GM18951 (cell line): ENCODE measurements around the gene PSMG1.
"Not testable (repeated sequence)": the region's sequence is repeated elsewhere in the genome, so short reads cannot be mapped to it uniquely, and the experiment has no call there.

Source experiments
- POLR2A ChIP-seq: IDR thresholded peaks from 4 replicates; pipeline ENCODE4 v1.6.1; 2011; ENCODE audit warnings: mild to moderate bottlenecking; ENCODE audit not compliant: insufficient read length, insufficient read depth; ENCODE audit errors: extremely low read depth
- in situ Hi-C: fragments of 300-500 bp; cut with MboI; formaldehyde crosslinking; loops from one replicate; pipeline ENCODE4 v1.12.0; 2022; ENCODE audit warnings: low sequenced_read_pairs, mixed read lengths, inconsistent platforms; ENCODE audit not compliant: unreplicated experiment

Gene PSMG1

DNA sequence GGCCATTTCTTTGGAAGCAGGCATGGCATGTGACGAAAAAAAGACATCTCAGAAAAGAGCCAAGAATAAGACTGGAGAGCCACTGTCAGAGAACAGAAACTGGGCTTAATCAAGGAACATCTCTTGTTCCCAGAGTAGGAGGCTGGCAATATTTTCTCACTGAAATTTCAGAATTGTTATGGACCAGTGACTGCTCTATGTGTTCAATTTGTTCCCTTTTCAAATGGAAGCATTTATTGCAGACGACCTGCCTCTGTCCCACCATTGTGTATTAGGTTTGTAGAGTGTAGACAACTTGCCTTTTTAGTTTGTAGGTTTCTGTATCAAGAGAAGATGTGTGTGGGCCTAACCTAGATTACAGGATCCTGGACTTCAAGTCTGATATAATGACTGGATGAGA is 18.7 kb downstream of the PSMG1 start:
- no peak for TF ChIP-seq POLR2A
- in situ Hi-C loops, result no loop called here

DNA sequence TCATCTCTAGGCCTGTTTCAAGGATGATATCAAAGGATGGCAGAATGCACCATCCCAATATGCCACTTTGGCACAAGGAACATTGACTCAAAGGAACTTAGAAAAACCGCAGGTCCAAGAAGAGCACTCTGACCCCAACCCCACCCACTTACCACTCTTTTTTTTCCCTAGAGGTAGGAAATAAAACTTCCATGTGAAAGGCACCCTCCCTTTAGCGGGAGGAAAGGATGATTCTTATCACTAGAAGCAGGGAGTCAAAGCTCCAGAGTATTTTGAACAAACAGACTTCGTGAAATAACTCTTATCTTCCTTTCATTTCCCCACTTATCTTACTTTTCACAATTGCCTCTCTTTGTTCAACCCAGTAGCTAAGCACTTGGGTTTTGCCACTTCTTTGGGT is 22.2 kb downstream of the PSMG1 start:
- no peak for TF ChIP-seq POLR2A
- in situ Hi-C loops, result no loop called here

DNA sequence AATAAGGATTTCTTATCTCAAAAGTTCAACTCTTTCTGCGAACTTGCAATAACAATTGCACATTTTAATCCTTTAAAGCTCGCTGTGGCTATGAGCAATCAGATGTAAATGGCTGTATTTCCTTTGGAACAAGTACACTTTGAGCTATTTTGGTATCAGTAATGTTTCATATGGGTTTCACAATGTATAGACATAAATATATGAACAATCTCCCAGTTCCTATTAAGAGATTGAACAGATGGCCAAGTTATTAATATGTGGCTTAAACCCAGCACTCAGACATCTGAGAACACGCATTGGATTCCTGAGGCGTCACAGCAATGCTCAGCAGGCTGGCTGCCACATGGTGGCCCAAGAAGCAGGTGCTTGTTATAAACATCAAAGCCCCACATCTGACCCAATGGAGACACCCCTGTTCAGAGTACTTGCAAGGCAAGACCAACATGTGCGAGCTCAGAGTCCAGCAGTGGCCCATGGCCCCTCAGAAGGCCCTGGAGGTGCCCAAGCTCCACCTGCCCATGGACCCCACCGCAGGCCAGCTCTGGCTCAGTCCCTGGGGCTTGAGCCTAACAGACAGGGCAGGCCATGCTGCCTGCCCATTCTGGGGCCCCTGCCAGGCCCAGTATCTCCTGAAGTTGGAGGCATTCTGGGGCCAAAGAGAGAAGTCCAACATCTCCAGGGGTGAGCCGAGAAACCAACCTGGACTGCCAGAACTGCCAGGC is 23.7 kb downstream of the PSMG1 start:
- no peak for TF ChIP-seq POLR2A
- in situ Hi-C loops, result no loop called here

DNA sequence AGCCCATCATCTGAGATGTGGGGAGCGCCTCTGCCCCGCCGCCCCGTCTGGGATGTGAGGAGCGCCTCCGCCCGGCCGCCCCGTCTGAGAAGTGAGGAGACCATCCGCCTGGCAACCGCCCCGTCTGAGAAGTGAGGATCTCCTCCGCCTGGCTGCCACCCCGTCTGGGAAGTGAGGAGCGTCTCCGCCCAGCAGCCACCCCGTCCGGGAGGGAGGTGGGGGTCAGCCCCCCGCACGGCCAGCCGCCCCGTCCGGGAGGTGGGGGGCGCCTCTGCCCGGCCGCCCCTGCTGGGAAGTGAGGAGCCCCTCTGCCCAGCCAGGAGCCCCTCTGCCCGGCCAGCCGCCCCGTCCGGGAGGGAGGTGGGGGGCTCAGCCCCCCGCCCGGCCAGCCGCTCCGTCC is 26.0 kb downstream of the PSMG1 start:
- in situ Hi-C loops, result not testable (repeated sequence)

DNA sequence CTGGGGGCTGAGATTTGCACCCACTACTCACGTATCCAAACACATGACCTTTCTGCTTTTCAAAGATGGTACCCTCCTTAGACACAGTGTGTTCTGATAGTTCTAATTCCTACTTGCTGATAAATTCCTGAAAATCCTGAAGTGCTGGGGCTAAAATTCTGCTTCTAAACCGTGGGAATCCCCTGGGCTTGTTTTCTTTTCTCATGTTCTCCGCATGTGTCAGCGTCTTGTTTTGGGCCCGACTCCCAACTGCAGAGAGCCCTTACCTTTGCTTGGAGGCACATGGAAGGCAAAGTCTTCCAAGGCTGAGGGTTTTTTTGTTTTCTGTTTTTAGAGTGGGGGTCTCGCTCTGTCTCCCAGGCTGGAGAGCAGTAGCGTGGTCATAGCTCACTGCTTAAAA is 27.2 kb downstream of the PSMG1 start:
- no peak for TF ChIP-seq POLR2A

DNA sequence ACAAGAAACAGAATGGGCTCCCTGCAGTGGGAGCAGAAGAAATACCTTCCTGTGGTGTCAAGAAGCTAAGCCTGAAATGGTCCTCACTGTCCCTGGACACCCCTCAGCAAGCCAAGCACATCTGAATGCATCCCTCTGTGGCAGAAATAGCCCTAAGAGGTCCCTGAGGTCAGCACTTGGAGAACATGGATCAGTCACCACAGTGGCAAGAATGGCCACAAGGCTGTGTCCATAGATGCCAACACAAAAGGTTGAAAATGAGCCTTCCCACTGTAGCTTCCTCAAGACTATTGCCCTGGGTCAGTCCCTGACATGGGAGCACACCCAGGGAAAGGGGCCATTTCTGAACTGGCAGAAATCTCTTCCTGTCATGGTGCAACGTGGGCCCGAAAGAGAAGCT is 27.7 kb downstream of the PSMG1 start:
- TF ChIP-seq POLR2A, result no peak
- in situ Hi-C loops, result no loop called here

More for the DNA sequence above, 27.2 kb downstream of the PSMG1 start:
- in situ Hi-C loops, result no loop called here

DNA sequence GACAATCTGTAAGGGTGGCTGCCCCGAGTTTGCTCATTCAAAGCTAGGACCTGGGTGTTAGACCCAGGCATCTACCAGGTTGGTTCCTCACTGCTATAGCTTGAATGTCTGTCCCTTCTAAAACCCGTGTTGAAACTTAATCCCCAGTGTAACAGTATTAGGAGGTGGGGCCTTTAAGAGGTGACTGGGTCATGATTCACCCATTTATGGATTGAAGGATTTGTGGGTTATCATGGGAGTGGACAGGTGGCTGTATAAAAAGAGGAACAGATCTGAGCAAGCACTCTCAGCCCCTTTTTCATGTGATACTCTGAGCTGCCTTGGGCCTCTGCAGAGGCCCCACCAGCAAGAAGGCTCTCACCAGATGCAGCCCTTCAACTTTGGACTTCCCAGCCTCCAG is 29.4 kb downstream of the PSMG1 start:
- TF ChIP-seq POLR2A, result no peak
- in situ Hi-C loops, result no loop called here

DNA sequence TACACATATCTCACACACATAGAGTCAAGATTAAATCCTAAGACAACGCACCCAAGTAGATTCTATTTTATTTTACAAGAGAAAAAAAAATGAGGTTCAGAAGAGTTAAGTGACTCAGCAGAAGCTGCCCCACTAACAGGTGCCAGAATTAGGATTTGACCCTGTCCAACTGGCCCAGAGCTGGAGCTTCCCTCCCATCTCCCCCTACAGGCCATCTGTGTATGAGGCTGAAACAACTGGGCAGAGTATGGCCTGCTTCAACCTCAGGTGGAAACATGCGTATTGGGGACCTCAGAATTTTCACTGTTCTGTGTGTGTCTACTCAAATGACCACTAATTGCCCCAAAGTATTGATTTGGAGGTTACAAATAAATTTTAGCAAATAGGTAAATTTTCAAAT is 29.9 kb downstream of the PSMG1 start:
- TF ChIP-seq POLR2A, result no peak
- in situ Hi-C loops, result no loop called here

DNA sequence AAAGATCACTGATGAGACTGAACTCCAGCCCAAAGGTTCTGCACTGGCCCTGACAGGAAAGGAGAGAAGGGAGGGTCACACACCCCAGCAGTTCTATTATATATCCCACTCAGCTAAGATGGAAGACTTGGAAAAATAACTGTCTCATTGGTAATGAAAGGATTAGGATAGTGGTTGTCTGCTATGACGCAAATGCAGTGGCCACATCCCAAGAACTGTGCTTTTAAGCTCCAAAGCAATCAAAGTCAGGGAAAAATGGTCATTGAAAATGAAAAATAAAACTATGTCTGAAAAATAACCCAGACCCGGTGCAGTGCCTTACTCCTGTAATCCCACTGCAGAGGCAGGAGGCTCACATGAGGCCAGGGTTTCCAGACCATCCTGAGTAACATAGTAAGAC is 31.0 kb downstream of the PSMG1 start:
- in situ Hi-C loops, result no loop called here
- no peak for TF ChIP-seq POLR2A

DNA sequence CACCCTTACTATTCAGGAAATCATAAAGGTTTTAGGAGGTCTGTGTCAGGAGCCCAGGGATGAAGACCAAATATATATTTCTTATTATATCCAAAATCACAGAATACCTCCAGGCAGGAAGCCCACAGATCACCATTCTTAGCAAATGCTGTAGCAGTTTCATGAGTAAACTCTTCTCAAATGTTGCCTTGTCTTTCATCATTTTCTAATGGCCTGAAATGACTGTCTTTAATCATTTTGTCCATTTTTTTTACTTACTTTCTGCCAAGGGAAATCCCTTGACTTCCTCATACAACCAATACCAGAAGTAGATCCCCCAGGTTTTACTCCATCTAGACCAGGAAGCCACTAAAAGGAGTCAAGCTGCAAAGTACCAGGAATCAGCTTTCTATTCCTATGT is 32.4 kb downstream of the PSMG1 start:
- TF ChIP-seq POLR2A, result no peak
- in situ Hi-C loops, result no loop called here

DNA sequence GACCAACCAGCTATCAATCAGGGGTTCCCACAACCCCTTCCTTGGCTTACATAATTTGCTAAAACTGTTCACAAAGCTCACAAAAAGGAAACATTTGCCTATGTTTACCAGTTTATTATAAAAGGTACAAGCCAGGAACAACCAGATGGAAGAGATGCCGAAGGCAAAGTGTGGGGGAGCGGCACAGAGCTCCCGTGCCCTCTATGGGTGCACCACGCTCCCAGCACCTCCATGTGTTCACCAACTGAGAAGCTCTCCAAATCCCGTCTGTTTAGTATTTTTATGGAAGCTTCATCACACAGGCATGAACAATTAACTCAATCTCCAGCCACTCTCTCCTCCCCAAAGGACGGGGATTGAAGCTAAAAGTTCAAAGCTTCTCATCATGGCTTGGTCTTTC is 32.9 kb downstream of the PSMG1 start:
- in situ Hi-C loops, result no loop called here

DNA sequence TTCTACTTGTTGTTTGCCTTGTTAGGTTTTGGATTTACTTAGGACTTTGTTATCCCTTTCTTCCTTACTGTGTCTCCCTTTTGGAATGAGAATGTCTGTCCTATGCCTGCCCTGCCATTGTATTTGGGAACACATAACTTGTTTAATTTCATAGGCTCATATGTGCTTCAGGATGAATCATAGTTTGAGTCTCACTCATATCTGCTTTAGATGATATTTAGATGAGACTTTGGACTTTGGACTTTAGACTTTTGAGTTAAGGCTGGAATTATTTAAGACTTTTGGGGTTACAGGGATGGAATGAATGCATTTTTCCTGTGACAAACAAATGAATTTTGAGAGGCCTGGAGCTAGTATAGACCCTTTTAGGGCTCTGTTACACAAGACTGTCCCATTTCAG is 33.4 kb downstream of the PSMG1 start:
- TF ChIP-seq POLR2A, result no peak
- in situ Hi-C loops, result no loop called here

More for the DNA sequence above, 32.9 kb downstream of the PSMG1 start:
- no peak for TF ChIP-seq POLR2A

DNA sequence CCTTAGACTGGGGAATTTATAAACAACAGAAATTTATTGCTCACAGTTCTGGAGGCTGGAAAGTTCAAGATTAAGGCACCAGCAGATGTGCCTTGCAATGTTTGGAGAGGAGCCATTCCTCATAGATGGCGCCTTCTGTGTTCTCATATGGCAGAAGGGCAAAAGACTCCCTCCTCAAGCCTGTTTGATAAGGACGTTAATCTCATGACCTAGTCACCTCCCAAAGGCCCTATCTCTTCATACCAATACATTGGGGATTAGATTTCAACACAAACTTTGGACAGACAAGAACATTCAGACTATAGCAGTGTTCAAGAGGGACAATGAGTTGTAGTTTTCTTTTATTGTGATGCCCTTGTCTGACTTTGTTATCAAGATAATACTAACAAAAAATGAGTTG is 34.3 kb downstream of the PSMG1 start:
- in situ Hi-C loops, result no loop called here
- TF ChIP-seq POLR2A, result no peak

DNA sequence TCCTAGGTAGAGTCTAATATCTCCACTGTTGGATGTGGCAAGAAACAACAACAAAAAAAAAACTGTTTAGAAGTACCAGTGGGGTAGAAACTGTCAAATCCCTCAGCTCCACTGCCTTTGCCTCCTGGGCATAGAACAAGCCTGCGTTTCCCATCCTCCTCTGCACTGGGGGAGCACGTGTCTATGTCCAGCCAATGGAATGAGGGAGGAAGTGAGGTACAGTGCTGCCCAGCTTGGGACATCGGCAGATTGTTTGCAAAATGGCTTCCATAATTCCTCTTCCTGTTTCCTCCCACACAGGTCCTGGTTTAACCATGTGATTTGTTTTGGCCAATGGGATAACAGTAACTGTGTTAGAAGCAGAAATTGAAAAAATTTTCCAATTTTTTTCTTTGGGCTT is 39.1 kb downstream of the PSMG1 start:
- in situ Hi-C loops, result no loop called here
- TF ChIP-seq POLR2A, result no peak

DNA sequence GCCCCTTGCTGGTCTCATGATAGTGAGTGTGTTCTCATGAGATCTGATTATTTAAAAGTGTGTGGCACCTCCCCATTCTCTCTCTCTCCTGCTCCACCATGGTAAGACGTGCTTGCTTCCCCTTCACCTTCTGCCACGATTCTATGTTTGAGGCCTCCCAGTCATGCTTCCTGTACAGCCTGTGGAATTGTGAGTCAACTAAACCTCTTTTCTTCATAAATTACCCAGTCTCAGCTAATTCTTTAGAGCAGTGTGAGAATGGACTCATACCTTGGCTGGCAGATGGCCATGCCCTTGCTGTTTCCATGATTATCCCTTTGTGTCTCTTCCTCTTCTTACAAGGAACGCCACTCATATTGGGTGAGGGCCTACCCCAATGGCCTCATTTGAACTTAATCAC is 40.3 kb downstream of the PSMG1 start:
- no peak for TF ChIP-seq POLR2A
- in situ Hi-C loops, result no loop called here
